K562 (cell line): ENCODE results near the gene DTX3. TPM values are rescaled to one million over a fixed set of nuclear protein-coding genes. Genes with fewer than 3 reads are reported as not detected.

Experiments used
- ATAC-seq: fragments of 200-7000 bp; cut with Tn5 transposase; 3 replicates; pipeline ENCODE4 v1.9.1; 2020; ENCODE audit warnings: moderate library complexity
- BruUV-seq: library from RNA; stranded (reverse); fragments of 400-500 nt; replicated peaks from 2 replicates; lab custom pipeline; 2021; lab: Mats Ljungman, UMichigan
- CTCF ChIA-PET: fragments of 300-600 bp; formaldehyde crosslinking; extraction: SDS; loops from one replicate; lab custom pipeline; 2021; ENCODE audit warnings: low intra/inter-chr PET ratio; lab: Yijun Ruan, JAX
- POLR2A ChIA-PET: fragments of 300-600, 350-650 bp; sonication (Branson Sonifier 250); formaldehyde crosslinking; extraction: SDS; loops from one replicate; lab custom pipeline; 2021; ENCODE audit warnings: antibody characterized with exemption, inconsistent platforms; lab: Yijun Ruan, JAX
- DNase-seq, 4 experiments: peaks; one replicate each; pipeline versions ENCODE4 v3.0.0 to v3.0.0-alpha.2; 2011 to 2018; ENCODE audit warnings: low spot score in 3 of 4, mixed read lengths in 3 of 4; ENCODE audit errors: extremely low read depth in 1 of 4
- FAIRE-seq: peaks from 2 replicates; lab custom pipeline; 2011; peaks lifted over from hg19 to GRCh38; lab: Jason Lieb, UNC
- H2AFZ ChIP-seq: 2 replicates; pipeline ENCODE4 v1.6.0; 2011; ENCODE audit warnings: low read depth, low read length, control low read depth, inconsistent platforms
- H3K27ac ChIP-seq: fragments of 200-600 bp; 3 replicates; pipeline ENCODE4 v1.8.0; 2011; ENCODE audit warnings: low read depth, mild to moderate bottlenecking, control low read depth, inconsistent platforms, low read length, moderate library complexity, mixed read lengths; ENCODE audit errors: extremely low read depth
- H3K27me3 ChIP-seq, 2 experiments: fragments of 300-600 bp in 1 of 2; 2 replicates in 1 of 2; 3 replicates in 1 of 2; pipeline versions ENCODE4 v1.6.0 to v1.8.0; 2011; ENCODE audit warnings: inconsistent platforms in 2 of 2, low read length in 2 of 2, mild to moderate bottlenecking in 1 of 2, mixed read lengths in 1 of 2, moderate library complexity in 1 of 2; ENCODE audit not compliant: control insufficient read depth in 2 of 2, insufficient read depth in 2 of 2
- H3K36me3 ChIP-seq: fragments of 300-600 bp; 3 replicates; pipeline ENCODE4 v1.8.0; 2011; ENCODE audit warnings: mild to moderate bottlenecking, low read length, inconsistent platforms; ENCODE audit not compliant: control insufficient read depth, insufficient read depth
- H3K4me1 ChIP-seq, 2 experiments: fragments of 200-600 bp in 1 of 2; replicated peaks in 1 of 2; 2 replicates in 1 of 2; 3 replicates in 1 of 2; pipeline versions ENCODE4 v1.5.1 to v1.8.0; 2011; ENCODE audit warnings: inconsistent platforms in 2 of 2, low read length in 2 of 2, mild to moderate bottlenecking in 1 of 2, mixed read lengths in 1 of 2, moderate library complexity in 1 of 2; ENCODE audit not compliant: control insufficient read depth in 2 of 2, insufficient read depth in 2 of 2
- H3K4me2 ChIP-seq: 2 replicates; pipeline ENCODE4 v1.6.1; 2011; ENCODE audit warnings: low read length, control low read depth, inconsistent platforms, mixed read lengths; ENCODE audit not compliant: insufficient read depth
- H3K4me3 ChIP-seq: fragments of 200-600 bp; sonication (generic), shearing (Covaris generic); 2 replicates; pipeline ENCODE4 v1.5.1; 2016; ENCODE audit warnings: control low read depth, inconsistent platforms
- H3K79me2 ChIP-seq: fragments of 200-600 bp; 3 replicates; pipeline ENCODE4 v1.8.0; 2011; ENCODE audit warnings: low read length, inconsistent platforms; ENCODE audit not compliant: control insufficient read depth, insufficient read depth
- H3K9ac ChIP-seq, 2 experiments: 2 replicates each; pipeline versions ENCODE4 v1.6.0 to v1.6.1; 2011; ENCODE audit warnings: low read depth in 2 of 2, low read length in 2 of 2, control low read depth in 1 of 2, inconsistent platforms in 1 of 2, mild to moderate bottlenecking in 1 of 2, mixed read lengths in 1 of 2; ENCODE audit not compliant: insufficient read depth in 1 of 2
- H3K9me1 ChIP-seq: one replicate; pipeline ENCODE4 v1.6.0; 2011; ENCODE audit warnings: inconsistent platforms, mild to moderate bottlenecking, low read length, moderate library complexity; ENCODE audit not compliant: control insufficient read depth, insufficient read depth
- H3K9me3 ChIP-seq: replicated peaks from 2 replicates; pipeline ENCODE4 v1.5.1; 2011; ENCODE audit warnings: low read depth, low read length, inconsistent platforms; ENCODE audit not compliant: control insufficient read depth, insufficient read depth
- H4K20me1 ChIP-seq: replicated peaks from 2 replicates; pipeline ENCODE4 v1.6.1; 2011; ENCODE audit warnings: low read length, inconsistent platforms, mixed read lengths; ENCODE audit not compliant: control insufficient read depth, insufficient read depth
- DPF2 ChIP-seq: fragments of 450-650 bp; IDR thresholded peaks from 2 replicates; pipeline ENCODE4 v1.6.1; 2016
- FOXA1 ChIP-seq: fragments of 450-650 bp; IDR thresholded peaks from 2 replicates; pipeline ENCODE4 v1.6.1; 2016; ENCODE audit warnings: mild to moderate bottlenecking, borderline replicate concordance
- FUS ChIP-seq: fragments of 200-400 bp; formaldehyde crosslinking; optimal IDR thresholded peaks from 2 replicates; pipeline ENCODE3; 2017; ENCODE audit warnings: low read depth, low read length
- MBD2 ChIP-seq: sonication (generic); IDR thresholded peaks from 2 replicates; pipeline ENCODE4 v1.6.1; 2016; ENCODE audit warnings: low read depth, borderline replicate concordance
- MIER1 ChIP-seq: fragments of 450-650 bp; IDR thresholded peaks from 2 replicates; pipeline ENCODE4 v1.6.1; 2016; ENCODE audit warnings: antibody characterized with exemption, mild to moderate bottlenecking, low read depth
- MYC ChIP-seq, 2 experiments: fragments of 250-450 bp in 1 of 2; sonication (Bioruptor Pico) in 1 of 2; IDR thresholded peaks; 2 replicates each; pipeline versions ENCODE4 v1.5.1 to v1.6.1; 2012 to 2021; ENCODE audit warnings: low read depth in 2 of 2, borderline replicate concordance in 1 of 2, improper control_type of control experiment in 1 of 2, low read length in 1 of 2, mild to moderate bottlenecking in 1 of 2, moderate library complexity in 1 of 2
- MYNN ChIP-seq, 2 experiments: sonication (generic); formaldehyde crosslinking in 1 of 2; IDR thresholded peaks; 2 replicates each; pipeline versions ENCODE4 v1.5.0 to v1.6.1; 2016 to 2020; ENCODE audit warnings: antibody characterized with exemption in 1 of 2, missing genetic modification reagents in 1 of 2
- NONO ChIP-seq, 2 experiments: fragments of 200-400 bp in 1 of 2; fragments of 450-650 bp in 1 of 2; formaldehyde crosslinking in 1 of 2; IDR thresholded peaks; 2 replicates each; pipeline ENCODE4 v1.6.1; 2017; ENCODE audit warnings: low read depth in 2 of 2, mild to moderate bottlenecking in 2 of 2, moderate library complexity in 2 of 2, low read length in 1 of 2
- POLR3A ChIP-seq: IDR thresholded peaks from 2 replicates; pipeline ENCODE4 v1.6.1; 2011; ENCODE audit warnings: borderline replicate concordance, mild to moderate bottlenecking, moderate library complexity; ENCODE audit not compliant: insufficient read length, insufficient read depth; ENCODE audit errors: extremely low read depth
- RBFOX2 ChIP-seq: fragments of 200-400 bp; formaldehyde crosslinking; IDR thresholded peaks from 2 replicates; pipeline ENCODE4 v1.6.1; 2017; ENCODE audit warnings: low read depth, mild to moderate bottlenecking, low read length, moderate library complexity
- RBM39 ChIP-seq: fragments of 200-400 bp; formaldehyde crosslinking; optimal IDR thresholded peaks from 2 replicates; pipeline ENCODE3; 2018; ENCODE audit warnings: low read depth, low read length
- XRCC3 ChIP-seq: fragments of 450-650 bp; IDR thresholded peaks from 2 replicates; pipeline ENCODE4 v1.6.1; 2017; ENCODE audit warnings: mild to moderate bottlenecking, moderate library complexity
- ZFPM2 ChIP-seq: fragments of 250-450 bp; sonication (Bioruptor Pico); IDR thresholded peaks from 2 replicates; pipeline ENCODE4 v1.5.1; 2022; ENCODE audit warnings: mild to moderate bottlenecking
- ZNF23 ChIP-seq: fragments of 250-450 bp; sonication (Bioruptor Pico); IDR thresholded peaks from 2 replicates; pipeline ENCODE4 v1.4.0; 2020; ENCODE audit warnings: mild to moderate bottlenecking
- ZNF384 ChIP-seq: IDR thresholded peaks from 2 replicates; pipeline ENCODE4 v1.6.1; 2012; ENCODE audit warnings: low read depth, low read length, improper control_type of control experiment
- ZNF431 ChIP-seq: sonication (generic); formaldehyde crosslinking; IDR thresholded peaks from 2 replicates; pipeline ENCODE4 v1.8.0; 2022; ENCODE audit warnings: mild to moderate bottlenecking, missing genetic modification reagents
- WGBS: fragments of 100-300 bp; shearing (Covaris generic); methylation state at CpG from one replicate; pipeline ENCODE4 v1.1.6; 2016; ENCODE audit warnings: low coverage, mixed read lengths; ENCODE audit not compliant: insufficient coverage; ENCODE audit errors: missing lambda C conversion rate; 5-methylcytosine and 5-hydroxymethylcytosine counted together
- in situ Hi-C: fragments of 300-500 bp; cut with MboI; formaldehyde crosslinking; loops from 4 replicates; pipeline ENCODE4 v1.15.0; 2018; ENCODE audit warnings: inconsistent platforms, mixed read lengths
- intact Hi-C: fragments of 100-400 bp; cut with micrococcal nuclease; formaldehyde crosslinking; loops from 2 replicates; pipeline ENCODE4 v1.14.2; 2022
- polyA plus RNA-seq, 8 experiments: library from polyadenylated mRNA; depleted of rRNA in 4 of 8; stranded (reverse) in 5 of 8; unstranded in 3 of 8; fragments of >200 nt; fragmentation: Nextera tagmentation in 2 of 8; fragmentation: Illumina TruSeq in 1 of 8; extraction: Ambion mirVana in 2 of 8; extraction: Trizol in 1 of 8; gene quantifications; 2 replicates each; pipeline versions ENCODE4 v1.2.1 to v1.2.3, GENCODE V29; 2011 to 2014; ENCODE audit warnings: inconsistent platforms in 1 of 8, missing spikeins in 1 of 8
- total RNA-seq, 7 experiments: library from RNA; depleted of rRNA in 6 of 7; stranded (reverse); fragments of >200 nt in 6 of 7; fragmentation: Illumina TruSeq in 2 of 7; extraction: Trizol in 2 of 7; gene quantifications; 2 replicates each; pipeline versions ENCODE4 v1.2.1 to v1.2.3, GENCODE V29; 2011 to 2021; ENCODE audit warnings: low replicate concordance in 1 of 7
- TF ChIP-seq, protein P1 (sequence below): fragments of 250-450 bp; sonication (Bioruptor Pico); IDR thresholded peaks from 2 replicates; pipeline ENCODE4 v1.4.0; 2020; ENCODE audit warnings: borderline replicate concordance
- TF ChIP-seq, protein P2 (sequence below): sonication (generic); formaldehyde crosslinking; IDR thresholded peaks from 2 replicates; pipeline ENCODE4 v1.8.0; 2023; ENCODE audit warnings: mild to moderate bottlenecking, missing genetic modification reagents

Gene DTX3
- total and polyA plus RNA-seq, 9 of the 15 experiments (the other 6 are each of a cell fraction or from before 2014, with no cell fraction given): 0.03 to 0.09 (median 0.06) TPM; not detected in 6

DNA sequence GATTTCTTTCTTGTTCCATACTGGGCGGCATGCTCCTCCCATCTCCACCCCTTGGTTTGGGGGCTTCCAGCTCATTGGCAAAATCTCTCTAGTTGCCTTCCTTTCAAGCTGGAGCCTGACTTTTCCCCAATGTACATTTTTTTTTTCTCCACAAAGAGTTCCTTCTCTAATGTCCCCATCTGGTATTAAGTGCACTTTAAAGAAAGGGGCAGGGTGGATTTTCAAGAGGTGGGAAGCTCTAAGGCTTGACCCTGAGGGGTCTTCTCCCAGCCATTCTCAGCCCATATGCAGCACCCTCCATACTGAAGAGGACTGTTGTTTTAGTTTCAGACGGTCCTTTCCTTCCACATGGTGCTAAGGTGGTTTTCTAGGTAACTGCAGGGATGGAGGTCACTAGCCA lies 19.5 kb upstream of the DTX3 start:
- BruUV-seq: no TSS peak
- no peak overlapping the region for H2AFZ ChIP-seq
- H3K4me2 ChIP-seq: no peak overlapping the region
- H3K27me3 ChIP-seq: no peaks in the 10 kb centered on the region
- intact Hi-C loops: no loop called here
- no peaks in the 10 kb centered on the region for H3K79me2 ChIP-seq
- H3K9ac ChIP-seq: no peak overlapping the region; a peak in 1 of 4 replicates
- H3K4me3 ChIP-seq: no peak overlapping the region
- DNase-seq (no peak), ATAC-seq (no peak), FAIRE-seq (no peak)
- TF ChIP-seq ZNF384 (no peak), RBFOX2 (no peak), FUS (no peak), XRCC3 (no peak), ZNF431 (no peak), ZNF23 (CRISPR knock-in tag) (no peak), NONO (IDR thresholded peaks at IDR 0.05; ENCODE audit: low read depth in 2 of 2, low read length in 1 of 2) (no peak), RBM39 (no peak), MYC (IDR thresholded peaks at IDR 0.05; ENCODE audit: low read depth, low read length) (no peak), MYC (CRISPR knock-in tag; IDR thresholded peaks at IDR 0.05; ENCODE audit: borderline replicate concordance, low read depth) (no peak), MBD2 (no peak), FOXA1 (no peak), ZFPM2 (CRISPR knock-in tag) (no peak), MIER1 (no peak), DPF2 (no peak), POLR3A (no peak), MYNN (IDR thresholded peaks at IDR 0.05) (no peak), MYNN (CRISPR knock-in tag; IDR thresholded peaks at IDR 0.05) (no peak)
- TF ChIP-seq, protein P1, sequence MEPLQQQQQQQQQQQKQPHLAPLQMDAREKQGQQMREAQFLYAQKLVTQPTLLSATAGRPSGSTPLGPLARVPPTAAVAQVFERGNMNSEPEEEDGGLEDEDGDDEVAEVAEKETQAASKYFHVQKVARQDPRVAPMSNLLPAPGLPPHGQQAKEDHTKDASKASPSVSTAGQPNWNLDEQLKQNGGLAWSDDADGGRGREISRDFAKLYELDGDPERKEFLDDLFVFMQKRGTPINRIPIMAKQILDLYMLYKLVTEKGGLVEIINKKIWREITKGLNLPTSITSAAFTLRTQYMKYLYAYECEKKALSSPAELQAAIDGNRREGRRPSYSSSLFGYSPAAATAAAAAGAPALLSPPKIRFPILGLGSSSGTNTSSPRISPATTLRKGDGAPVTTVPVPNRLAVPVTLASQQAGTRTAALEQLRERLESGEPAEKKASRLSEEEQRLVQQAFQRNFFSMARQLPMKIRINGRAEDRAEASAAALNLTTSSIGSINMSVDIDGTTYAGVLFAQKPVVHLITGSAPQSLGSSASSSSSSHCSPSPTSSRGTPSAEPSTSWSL: no peak
- TF ChIP-seq, protein P2, sequence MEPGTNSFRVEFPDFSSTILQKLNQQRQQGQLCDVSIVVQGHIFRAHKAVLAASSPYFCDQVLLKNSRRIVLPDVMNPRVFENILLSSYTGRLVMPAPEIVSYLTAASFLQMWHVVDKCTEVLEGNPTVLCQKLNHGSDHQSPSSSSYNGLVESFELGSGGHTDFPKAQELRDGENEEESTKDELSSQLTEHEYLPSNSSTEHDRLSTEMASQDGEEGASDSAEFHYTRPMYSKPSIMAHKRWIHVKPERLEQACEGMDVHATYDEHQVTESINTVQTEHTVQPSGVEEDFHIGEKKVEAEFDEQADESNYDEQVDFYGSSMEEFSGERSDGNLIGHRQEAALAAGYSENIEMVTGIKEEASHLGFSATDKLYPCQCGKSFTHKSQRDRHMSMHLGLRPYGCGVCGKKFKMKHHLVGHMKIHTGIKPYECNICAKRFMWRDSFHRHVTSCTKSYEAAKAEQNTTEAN (CRISPR knock-in tag): no peak
- ChIA-PET CTCF (no interaction called here), POLR2A (interaction anchor here (0.6 to 1.1 kb wide), 4 partner anchors 13 to 214 kb away, joined by 3 to 6 read pairs (median 4); partner anchors contain the start of gene DDIT3)
- H3K4me1 ChIP-seq: peaks cover 5 to 7% of the 10 kb centered on the region in 2 experiments
- no peaks in the 10 kb centered on the region for H3K9me1 ChIP-seq
- in situ Hi-C loops: no loop called here
- no peak overlapping the region for H3K27ac ChIP-seq
- 67% methylated on average over 2 of the region's 2 CpGs for WGBS
- peaks cover 50% of the 10 kb centered on the region; the same call in 2 of the 3 replicates for H3K36me3 ChIP-seq
- peaks cover 3% of the 10 kb centered on the region; the same call in 1 of the 2 replicates for H4K20me1 ChIP-seq
- no peaks in the 10 kb centered on the region for H3K9me3 ChIP-seq
